K562 treated with DMSO at 1 percent for 24 hours (cell line): ENCODE measurements around the gene HSPBP1. TPM values are rescaled to one million over a fixed set of nuclear protein-coding genes. Genes with fewer than 3 reads are reported as not detected.

Experiments
- total RNA-seq: library from RNA; unstranded; fragments of 300-600 nt; gene quantifications from 2 replicates; pipeline ENCODE4 v1.2.3, GENCODE V29; 2022; ENCODE audit warnings: low read depth; ENCODE audit not compliant: insufficient read depth

Gene HSPBP1
- 89.9 and 92.8 TPM in 2 replicates for total RNA-seq

GRCh38 chr19:55279770-55280643 is at the start of gene HSPBP1:
TSS of gene HSPBP1 (minus strand) at chr19:55280110. CDS start at chr19:55279608, 502 bp downstream.

GRCh38 chr19:55325172-55325571 is 45.3 kb upstream of the HSPBP1 start, which contains the start of gene TMEM150B:
TSS of gene TMEM150B (minus strand) at chr19:55325341. CDS start at chr19:55321036, 4,305 bp downstream.

GRCh38 chr19:55283548-55284377 is 3.9 kb upstream of the HSPBP1 start, which contains the start of gene BRSK1:
TSS of gene BRSK1 (plus strand) at chr19:55283997. CDS start at chr19:55284443, 446 bp downstream.

GRCh38 chr19:55258828-55259539 is 20.9 kb downstream of the HSPBP1 start, which contains the start of gene PPP6R1:
TSS of gene PPP6R1 (minus strand) at chr19:55259017. CDS start at chr19:55247103, 11,914 bp downstream.

GRCh38 chr19:55228403-55229031 is 51.4 kb downstream of the HSPBP1 start, which contains the start of gene TMEM86B:
TSS of gene TMEM86B (minus strand) at chr19:55228763. CDS start at chr19:55228741, 22 bp downstream.

Other genes starting within 250 kb of the HSPBP1 start
- 0.95 and 1.1 TPM in 2 replicates for gene GP6, start 241.8 kb downstream of the HSPBP1 start, total RNA-seq
- gene RDH13, start 217.0 kb downstream of the HSPBP1 start, total RNA-seq = 28.5 and 34.8 TPM in 2 replicates
- gene EPS8L1, start 204.2 kb downstream of the HSPBP1 start, total RNA-seq = 15.6 and 19.8 TPM in 2 replicates
- gene PPP1R12C, start 162.5 kb downstream of the HSPBP1 start, total RNA-seq = 102 TPM in 2 replicates
- gene TNNT1, start 130.9 kb downstream of the HSPBP1 start, total RNA-seq = 320 and 369 TPM in 2 replicates
- gene TNNI3, start 122.4 kb downstream of the HSPBP1 start, total RNA-seq = 62.6 and 70.5 TPM in 2 replicates
- 19.6 and 22.9 TPM in 2 replicates for gene DNAAF3, start 113.5 kb downstream of the HSPBP1 start, total RNA-seq
- 7.9 and 9.6 TPM in 2 replicates for gene SYT5, start 99.8 kb downstream of the HSPBP1 start, total RNA-seq
- 28.3 and 33.7 TPM in 2 replicates for gene PTPRH, start 70.6 kb downstream of the HSPBP1 start, total RNA-seq
- 14.2 and 19.4 TPM in 2 replicates for gene TMEM86B, start 51.3 kb downstream of the HSPBP1 start, total RNA-seq
- gene PPP6R1, start 21.1 kb downstream of the HSPBP1 start, total RNA-seq = 109 and 112 TPM in 2 replicates
- 7.4 and 8.4 TPM in 2 replicates for gene BRSK1, start 3.9 kb upstream of the HSPBP1 start, total RNA-seq
- gene TMEM150B, start 45.2 kb upstream of the HSPBP1 start, total RNA-seq = 3.5 and 3.8 TPM in 2 replicates
- gene KMT5C, start 59.8 kb upstream of the HSPBP1 start, total RNA-seq = 71.4 and 83.5 TPM in 2 replicates
- not detected in 2 replicates for gene COX6B2, start 74.6 kb upstream of the HSPBP1 start, total RNA-seq
- not detected in 2 replicates for gene GARIN5B, start 83.2 kb upstream of the HSPBP1 start, total RNA-seq
- not detected in 2 replicates for gene IL11, start 90.4 kb upstream of the HSPBP1 start, total RNA-seq
- not detected in 2 replicates for gene TMEM190, start 96.7 kb upstream of the HSPBP1 start, total RNA-seq
- gene TMEM238, start 104.2 kb upstream of the HSPBP1 start, total RNA-seq = 6.7 and 9.3 TPM in 2 replicates
- gene RPL28, start 105.8 kb upstream of the HSPBP1 start, total RNA-seq = 3,982 and 4,146 TPM in 2 replicates
- gene UBE2S, start 127.7 kb upstream of the HSPBP1 start, total RNA-seq = 574 and 580 TPM in 2 replicates
- gene SHISA7, start 163.2 kb upstream of the HSPBP1 start, total RNA-seq = 0.13 and 0.37 TPM in 2 replicates
- gene ISOC2, start 181.5 kb upstream of the HSPBP1 start, total RNA-seq = 89.2 and 101 TPM in 2 replicates
- not detected in 2 replicates for gene C19orf85, start 184.6 kb upstream of the HSPBP1 start, total RNA-seq
- 24.8 and 40.1 TPM in 2 replicates for gene ZNF628, start 196.5 kb upstream of the HSPBP1 start, total RNA-seq
- 42.4 and 59.4 TPM in 2 replicates for gene NAT14, start 205.1 kb upstream of the HSPBP1 start, total RNA-seq
- 0.81 and 2.3 TPM in 2 replicates for gene SSC5D, start 208.3 kb upstream of the HSPBP1 start, total RNA-seq